Ectodermal cell (in vitro differentiated cells): ENCODE measurements around the gene TMEM123.

Experiments used
- H3K27ac ChIP-seq: 2 replicates; pipeline ENCODE4 v1.7.0; 2013; ENCODE audit warnings: mild to moderate bottlenecking, low read depth, low read length; ENCODE audit not compliant: insufficient read depth, poor library complexity, severe bottlenecking
- H3K27me3 ChIP-seq: 2 replicates; pipeline ENCODE4 v1.7.0; 2013; ENCODE audit warnings: mild to moderate bottlenecking, low read length; ENCODE audit not compliant: insufficient read depth, control insufficient read depth, poor library complexity, severe bottlenecking
- H3K36me3 ChIP-seq: one replicate; pipeline ENCODE4 v1.7.0; 2013; ENCODE audit warnings: low read length; ENCODE audit not compliant: control insufficient read depth, insufficient read depth
- H3K4me1 ChIP-seq: one replicate; pipeline ENCODE4 v1.7.0; 2013; ENCODE audit warnings: low read length; ENCODE audit not compliant: control insufficient read depth, insufficient read depth
- H3K4me3 ChIP-seq: 2 replicates; pipeline ENCODE4 v1.7.0; 2013; ENCODE audit warnings: low read depth, low read length, control low read depth; ENCODE audit not compliant: insufficient read depth
- H3K9me3 ChIP-seq: 2 replicates; pipeline ENCODE4 v1.7.0; 2013; ENCODE audit warnings: mild to moderate bottlenecking, low read length, moderate library complexity; ENCODE audit not compliant: control insufficient read depth
- WGBS, 2 experiments: methylation state at CpG; one replicate each; pipeline ENCODE4 v1.1.7; 2013; ENCODE audit warnings: missing lambda C conversion rate in 2 of 2; 5-methylcytosine and 5-hydroxymethylcytosine counted together

The TMEM123 gene

GRCh38 chr11:102401905-102402304, 50.7 kb downstream of the TMEM123 start:
- H3K27me3 ChIP-seq = no peaks in the 10 kb centered on the region
- 97 to 98% methylated on average over 3 of the region's 3 CpGs for WGBS, 2 experiments

GRCh38 chr11:102400603-102401002, 52.0 kb downstream of the TMEM123 start:
- no peaks in the 10 kb centered on the region for H3K9me3 ChIP-seq
- H3K27ac ChIP-seq = no peak overlapping the region
- no peaks in the 10 kb centered on the region for H3K4me1 ChIP-seq
- H3K36me3 ChIP-seq = peaks cover 22% of the 10 kb centered on the region
- H3K4me3 ChIP-seq = no peak overlapping the region
- no peaks in the 10 kb centered on the region for H3K27me3 ChIP-seq
- 89 to 96% methylated on average over 5 of the region's 5 CpGs for WGBS, 2 experiments

More at GRCh38 chr11:102401905-102402304, 50.7 kb downstream of the TMEM123 start:
- H3K36me3 ChIP-seq = peaks cover 20% of the 10 kb centered on the region
- no peak overlapping the region for H3K27ac ChIP-seq
- no peak overlapping the region for H3K4me3 ChIP-seq
- no peaks in the 10 kb centered on the region for H3K9me3 ChIP-seq
- no peaks in the 10 kb centered on the region for H3K4me1 ChIP-seq

- 92 to 95% methylated on average over 2 of the region's 2 CpGs for WGBS, 2 experiments
- Histone ChIP-seq H3K4me3 (no peak overlapping the region), H3K4me1 (no peaks in the 10 kb centered on the region), H3K36me3 (peaks cover 25% of the 10 kb centered on the region), H3K27ac (no peak overlapping the region), H3K9me3 (no peaks in the 10 kb centered on the region), H3K27me3 (no peaks in the 10 kb centered on the region)
Observed at GRCh38 chr11:102399189-102399588, 53.4 kb downstream of the TMEM123 start.

GRCh38 chr11:102398297-102398696, 54.3 kb downstream of the TMEM123 start:
- Histone ChIP-seq H3K9me3 (no peaks in the 10 kb centered on the region), H3K4me3 (no peak overlapping the region), H3K27me3 (no peaks in the 10 kb centered on the region), H3K27ac (no peak overlapping the region), H3K4me1 (no peaks in the 10 kb centered on the region), H3K36me3 (peaks cover 25% of the 10 kb centered on the region)
- 95 to 97% methylated on average over 2 of the region's 2 CpGs for WGBS, 2 experiments

GRCh38 chr11:102396708-102397563, 55.6 kb downstream of the TMEM123 start:
- WGBS, 2 experiments = 99 to 100% methylated on average over 2 to 4 of the region's 4 CpGs
- no peaks in the 10 kb centered on the region for H3K27me3 ChIP-seq
- H3K36me3 ChIP-seq = peaks cover 25% of the 10 kb centered on the region
- H3K9me3 ChIP-seq = no peaks in the 10 kb centered on the region
- H3K27ac ChIP-seq = no peak overlapping the region
- H3K4me1 ChIP-seq = no peaks in the 10 kb centered on the region
- H3K4me3 ChIP-seq = no peak overlapping the region

- Histone ChIP-seq H3K36me3 (peaks cover 15% of the 10 kb centered on the region), H3K4me3 (no peak overlapping the region)
Observed at GRCh38 chr11:102395720-102396393, 56.7 kb downstream of the TMEM123 start.

GRCh38 chr11:102393272-102393730, 59.3 kb downstream of the TMEM123 start:
- WGBS, 2 experiments = 95 to 98% methylated on average over 2 of the region's 2 CpGs
- no peak overlapping the region for H3K27ac ChIP-seq
- H3K27me3 ChIP-seq = no peaks in the 10 kb centered on the region
- no peaks in the 10 kb centered on the region for H3K4me1 ChIP-seq
- no peak overlapping the region for H3K4me3 ChIP-seq
- H3K36me3 ChIP-seq = peaks cover 6% of the 10 kb centered on the region
- H3K9me3 ChIP-seq = no peaks in the 10 kb centered on the region

More at GRCh38 chr11:102395720-102396393, 56.7 kb downstream of the TMEM123 start:
- Histone ChIP-seq H3K9me3 (no peaks in the 10 kb centered on the region), H3K4me1 (no peaks in the 10 kb centered on the region), H3K27me3 (no peaks in the 10 kb centered on the region), H3K27ac (no peak overlapping the region)
- 91 to 94% methylated on average over 6 of the region's 6 CpGs for WGBS, 2 experiments

GRCh38 chr11:102391549-102392237, 60.9 kb downstream of the TMEM123 start:
- Histone ChIP-seq H3K36me3 (peaks cover 6% of the 10 kb centered on the region), H3K4me1 (no peaks in the 10 kb centered on the region), H3K27ac (no peak overlapping the region), H3K4me3 (no peak overlapping the region), H3K9me3 (no peaks in the 10 kb centered on the region), H3K27me3 (no peaks in the 10 kb centered on the region)
- WGBS, 2 experiments = 88 to 94% methylated on average over 4 of the region's 4 CpGs

- WGBS, 2 experiments = 68 to 71% methylated on average over 12 of the region's 12 CpGs
Observed at GRCh38 chr11:102390667-102391465, 61.7 kb downstream of the TMEM123 start.

More at GRCh38 chr11:102390667-102391465, 61.7 kb downstream of the TMEM123 start:
- H3K27me3 ChIP-seq = no peaks in the 10 kb centered on the region
- no peak overlapping the region for H3K4me3 ChIP-seq
- H3K9me3 ChIP-seq = no peaks in the 10 kb centered on the region
- H3K36me3 ChIP-seq = peaks cover 6% of the 10 kb centered on the region
- no peaks in the 10 kb centered on the region for H3K4me1 ChIP-seq
- no peak overlapping the region for H3K27ac ChIP-seq
